Dermis microvascular lymphatic vessel endothelial cell (primary cell): ENCODE measurements around the gene EPB41L4A. TPM values are rescaled to one million over a fixed set of nuclear protein-coding genes. Genes with fewer than 3 reads are reported as not detected.

Experiments
- DNase-seq, 2 donors: peaks; one replicate each; pipeline versions ENCODE4 v3.0.0 to v3.0.0-alpha.2; 2010; ENCODE audit warnings: low read depth in 2 of 2
- total RNA-seq: library from RNA; depleted of rRNA; stranded (reverse); fragments of >200 nt; gene quantifications from 2 replicates; pipeline ENCODE4 v1.2.1, GENCODE V29; 2014

Gene EPB41L4A
- total RNA-seq, 1 donor from 2014 or later = 17.8 TPM

DNA sequence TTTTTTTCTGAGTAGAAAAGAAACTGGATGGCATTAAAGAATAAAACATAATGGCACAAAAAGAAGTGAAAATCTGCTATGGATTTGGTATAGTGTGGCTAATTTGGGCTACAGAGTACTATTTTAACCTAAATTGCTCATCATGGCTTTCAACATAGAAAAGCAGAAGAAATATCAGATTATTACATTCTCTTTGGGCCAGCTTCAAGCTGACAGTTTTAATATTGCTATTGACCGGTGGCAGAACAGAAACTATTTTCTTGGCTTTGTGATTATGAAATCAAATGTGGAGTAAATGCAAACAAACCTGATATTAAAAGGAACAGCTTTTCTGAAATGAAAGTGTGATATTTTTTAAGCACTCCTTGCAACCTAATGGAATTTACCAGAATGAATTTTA, 301.5 kb downstream of the EPB41L4A start:
- no peak for DNase-seq

- DNase-seq = no peak
Measured at GRCh38 chr5:112116371-112116770, 302.7 kb downstream of the EPB41L4A start.

- no peak for DNase-seq
Measured at GRCh38 chr5:112113565-112113964, 305.5 kb downstream of the EPB41L4A start.
